MCF 10A (cell line): Measurements from ENCODE around the gene RNF11. TPM values are rescaled to one million over a fixed set of nuclear protein-coding genes. Genes with fewer than 3 reads are reported as not detected.

Source experiments
- Bru-seq: library from RNA; stranded (reverse); fragments of 400-500 nt; gene quantifications from one replicate; lab custom pipeline; 2021; lab: Mats Ljungman, UMichigan
- BruChase-seq, 2 experiments: library from RNA; stranded (reverse); fragments of 400-500 nt; gene quantifications; one replicate each; lab custom pipeline; 2021; lab: Mats Ljungman, UMichigan
- BruUV-seq: library from RNA; stranded (reverse); fragments of 400-500 nt; replicated peaks from 2 replicates; lab custom pipeline; 2021; lab: Mats Ljungman, UMichigan
- CTCF ChIA-PET: fragments of 300-600 bp; sonication (Branson Sonifier 250); formaldehyde crosslinking; extraction: SDS; loops from one replicate; lab custom pipeline; 2021; ENCODE audit warnings: antibody characterized with exemption, inconsistent platforms; lab: Yijun Ruan, JAX
- POLR2A ChIA-PET: fragments of 300-600, 350-650 bp; sonication (Branson Sonifier 250); formaldehyde crosslinking; extraction: SDS; loops from one replicate; lab custom pipeline; 2020; ENCODE audit warnings: antibody characterized with exemption, inconsistent platforms; lab: Yijun Ruan, JAX
- DNase-seq: peaks from one replicate; pipeline ENCODE4 v3.0.0-alpha.2; 2018; ENCODE audit not compliant: unreplicated experiment
- H3K27ac Mint-ChIP-seq: one replicate; pipeline ENCODE4 v1.8.0; 2022; ENCODE audit warnings: mild to moderate bottlenecking, low read depth, mixed read lengths; ENCODE audit not compliant: unreplicated experiment
- H3K27me3 Mint-ChIP-seq: one replicate; pipeline ENCODE4 v1.8.0; 2022; ENCODE audit warnings: mixed read lengths; ENCODE audit not compliant: insufficient read depth, unreplicated experiment
- H3K36me3 Mint-ChIP-seq: one replicate; pipeline ENCODE4 v1.8.0; 2022; ENCODE audit warnings: mild to moderate bottlenecking, moderate library complexity, mixed read lengths; ENCODE audit not compliant: insufficient read depth, unreplicated experiment
- H3K4me1 Mint-ChIP-seq: one replicate; pipeline ENCODE4 v1.8.0; 2022; ENCODE audit warnings: mixed read lengths; ENCODE audit not compliant: insufficient read depth, unreplicated experiment
- H3K4me3 Mint-ChIP-seq: one replicate; pipeline ENCODE4 v1.8.0; 2022; ENCODE audit warnings: mild to moderate bottlenecking, moderate library complexity, mixed read lengths; ENCODE audit not compliant: unreplicated experiment
- H3K9me3 Mint-ChIP-seq: one replicate; pipeline ENCODE4 v1.8.0; 2022; ENCODE audit warnings: mixed read lengths; ENCODE audit not compliant: unreplicated experiment
- CTCF ChIP-seq: fragments of 200-600 bp; IDR thresholded peaks from one replicate; pipeline ENCODE4 v1.8.0; 2022; ENCODE audit warnings: antibody characterized with exemption, mild to moderate bottlenecking; ENCODE audit not compliant: unreplicated experiment
- intact Hi-C: fragments of 100-400 bp; cut with micrococcal nuclease; formaldehyde crosslinking; loops from 2 replicates; pipeline ENCODE4 v1.14.1; 2022
- long read RNA-seq: library from polyadenylated mRNA; stranded (forward); transcript quantifications from one replicate; pipeline ENCODE4 v2.0.0, GENCODE V29; 2022
- total RNA-seq: library from RNA; stranded (reverse); gene quantifications from 2 replicates; pipeline ENCODE4 v1.2.3, GENCODE V29; 2022

RNF11 gene
- 73.1 and 86.0 TPM in 2 replicates for total RNA-seq
- percentile 89 among the genes with signal in this experiment for Bru-seq, nascent RNA
- BruChase-seq, experiment 1, labeled RNA remaining after a 6-hour chase: percentile 94 among the genes with signal in this experiment
- BruChase-seq, experiment 2, labeled RNA remaining after a 2-hour chase: percentile 88 among the genes with signal in this experiment
- long read RNA-seq, transcript RNF11-201 (3 exons, 3,084 nt): major isoform, 156 of 165 reads
- long read RNA-seq, partial matches to known transcripts: 7 of 165 reads
- long read RNA-seq, other reads (novel, unspliced or antisense): 2 of 165 reads

- DNase-seq: peak; percentile 85
- peaks cover 35% of the 10 kb centered on the region for H3K4me1 Mint-ChIP-seq
- H3K9me3 Mint-ChIP-seq: no peaks in the 10 kb centered on the region
- POLR2A ChIA-PET: interaction anchor here (0.5 to 6.0 kb wide), 32 partner anchors 10 to 1097 kb away, joined by 3 to 63 read pairs (median 6); partner anchors contain the start of genes CDKN2C and FAF1
- intact Hi-C loops: loop anchor here (10.0 kb wide), 1 partner anchor 59 kb away; no protein-coding TSS in a partner anchor
- CTCF ChIA-PET: interaction anchor here (0.6 to 2.9 kb wide), 10 partner anchors 20 to 306 kb away, joined by 3 to 20 read pairs (median 4); no protein-coding TSS in a partner anchor
- peaks cover 5% of the 10 kb centered on the region for H3K36me3 Mint-ChIP-seq
- no peak for TF ChIP-seq CTCF
- peak within 1 kb of the TSS; percentile 70 for H3K27ac Mint-ChIP-seq
- H3K27me3 Mint-ChIP-seq: no peaks in the 10 kb centered on the region
- no TSS peak for BruUV-seq
- peak within 1 kb of the TSS; percentile 80 for H3K4me3 Mint-ChIP-seq
Measured at GRCh38 chr1:51235673-51236530, at the start of gene RNF11. Gene RNF11 (plus strand): TSS chr1:51236273. CDS start chr1:51236757, 484 bp downstream.

- Mint-ChIP-seq H3K27ac (no peak overlapping the region), H3K9me3 (no peaks in the 10 kb centered on the region), H3K4me3 (no peak overlapping the region), H3K27me3 (no peaks in the 10 kb centered on the region), H3K4me1 (no peaks in the 10 kb centered on the region), H3K36me3 (no peaks in the 10 kb centered on the region)
- CTCF ChIA-PET: interaction anchor here (0.7 to 8.4 kb wide), 32 partner anchors 10 to 736 kb away, joined by 3 to 76 read pairs (median 5); partner anchors contain the start of genes C1orf185 and FAF1
- no peak for TF ChIP-seq CTCF
- no TSS peak for BruUV-seq
- no peak for DNase-seq
- intact Hi-C loops: loop anchor here (2.0 to 10.0 kb wide), 4 partner anchors 223 to 819 kb away; partner anchors contain the start of gene FAF1
- POLR2A ChIA-PET: interaction anchor here (0.6 to 2.5 kb wide), 4 partner anchors 20 to 228 kb away, joined by 3 to 12 read pairs (median 6); partner anchors contain the start of genes CDKN2C, FAF1 and RNF11
Measured at GRCh38 chr1:51188230-51188629, 47.8 kb upstream of the RNF11 start.

- Mint-ChIP-seq H3K27ac (no peak overlapping the region), H3K36me3 (no peaks in the 10 kb centered on the region), H3K9me3 (no peaks in the 10 kb centered on the region), H3K4me3 (no peak overlapping the region), H3K27me3 (no peaks in the 10 kb centered on the region), H3K4me1 (no peaks in the 10 kb centered on the region)
- no TSS peak for BruUV-seq
- DNase-seq: peak; percentile 69
- peak; percentile 90 for TF ChIP-seq CTCF
- ChIA-PET POLR2A (interaction anchor here (1.3 to 2.5 kb wide), 4 partner anchors 47 to 230 kb away, joined by 3 to 12 read pairs (median 7); partner anchors contain the start of genes CDKN2C, FAF1 and RNF11), CTCF (interaction anchor here (0.6 to 8.4 kb wide), 62 partner anchors 9 to 708 kb away, joined by 3 to 76 read pairs (median 5); partner anchors contain the start of genes C1orf185, FAF1 and RNF11)
- intact Hi-C loops: loop anchor here (1.0 to 10.0 kb wide), 9 partner anchors 50 to 821 kb away; partner anchors contain the start of gene FAF1
Measured at GRCh38 chr1:51189421-51190073, 46.5 kb upstream of the RNF11 start.
